ACC112 (cell line): ENCODE data around the gene CFAP119.
"Not testable (repeated sequence)": the region's sequence is repeated elsewhere in the genome, so short reads cannot be mapped to it uniquely, and the experiment has no call there.

Experiments
- H2AFZ ChIP-seq: fragments of 200-600 bp; sonication (generic); one replicate; pipeline ENCODE4 v1.6.0; 2017; ENCODE audit warnings: antibody characterized with exemption, low read length; ENCODE audit not compliant: unreplicated experiment
- H3K27ac ChIP-seq: fragments of 200-600 bp; sonication (generic); 2 replicates; pipeline ENCODE4 v1.5.1; 2014; ENCODE audit warnings: low read depth, mild to moderate bottlenecking, antibody characterized with exemption, low read length, moderate library complexity
- H3K27me3 ChIP-seq: fragments of 200-600 bp; sonication (generic); 2 replicates; pipeline ENCODE4 v1.6.1; 2014; ENCODE audit warnings: mild to moderate bottlenecking, antibody characterized with exemption, low read length, moderate library complexity, mixed read lengths; ENCODE audit not compliant: insufficient read depth
- H3K36me3 ChIP-seq: fragments of 200-600 bp; sonication (generic); 2 replicates; pipeline ENCODE4 v1.6.1; 2016; ENCODE audit warnings: mild to moderate bottlenecking, antibody characterized with exemption, low read length, moderate library complexity, mixed read lengths; ENCODE audit not compliant: insufficient read depth
- H3K4me1 ChIP-seq: fragments of 200-600 bp; sonication (generic); one replicate; pipeline ENCODE4 v1.6.1; 2016; ENCODE audit warnings: low read length, mixed read lengths; ENCODE audit not compliant: insufficient read depth, unreplicated experiment, control insufficient read depth
- H3K4me3 ChIP-seq: fragments of 200-600 bp; sonication (generic); 2 replicates; pipeline ENCODE4 v1.5.1; 2014; ENCODE audit warnings: mild to moderate bottlenecking, low read depth, low read length
- H3K79me2 ChIP-seq: fragments of 200-600 bp; sonication (generic); one replicate; pipeline ENCODE4 v1.6.0; 2016; ENCODE audit warnings: low read length; ENCODE audit not compliant: control insufficient read depth, unreplicated experiment, insufficient read depth

The CFAP119 gene

DNA sequence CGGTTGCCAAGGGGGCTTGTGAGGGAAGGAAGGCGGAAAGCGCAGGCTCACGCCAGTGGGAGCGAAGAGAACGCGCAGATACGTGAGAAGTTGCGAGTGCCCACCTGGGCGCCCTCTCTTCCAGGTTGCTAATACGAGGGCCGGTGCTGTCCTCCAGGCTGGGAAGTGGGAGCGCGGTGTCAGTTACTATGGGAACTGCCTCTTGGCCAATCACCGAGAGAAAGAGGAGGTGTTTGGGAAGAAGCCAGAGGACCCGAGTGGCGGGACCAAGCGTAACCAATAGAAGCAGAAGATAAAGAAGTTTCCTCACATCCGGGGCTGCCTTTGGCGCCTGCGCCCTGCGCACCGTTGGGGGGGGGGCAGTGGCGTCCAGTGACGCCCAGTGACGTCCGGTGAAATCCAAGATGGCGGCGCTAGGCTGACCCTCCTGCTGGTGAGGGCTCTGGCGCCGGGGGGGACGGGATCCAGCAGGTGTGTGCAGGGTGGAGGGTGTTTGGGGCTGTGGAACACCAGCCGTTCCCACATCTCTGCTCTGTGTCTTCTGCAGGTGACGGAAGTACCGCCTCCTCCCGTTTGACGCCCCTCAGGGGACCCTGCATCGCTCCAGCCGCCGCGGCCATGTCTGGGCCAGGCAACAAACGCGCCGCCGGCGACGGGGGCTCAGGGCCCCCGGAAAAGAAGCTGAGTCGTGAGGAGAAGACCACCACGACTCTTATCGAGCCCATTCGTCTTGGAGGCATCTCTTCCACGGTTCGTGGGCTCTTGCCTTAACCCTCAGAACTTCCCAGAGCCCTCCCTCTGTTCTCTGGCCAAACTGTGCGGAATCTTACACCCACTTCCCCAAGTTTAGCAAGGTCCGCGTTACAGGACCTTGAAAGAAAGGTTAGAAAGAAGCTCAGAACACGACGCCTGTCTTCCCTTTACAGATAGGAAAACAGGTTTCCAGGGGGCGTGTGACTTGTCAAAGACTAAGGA lies at the start of gene CFAP119, which contains the start of gene RNF40:
Gene CFAP119, minus strand, starts transcription at position 135 of the 975 bp plus-strand sequence. CDS start 314 bp downstream, outside the sequence.
Gene RNF40, plus strand, starts transcription at position 395 of the 975 bp plus-strand sequence. Its CDS starts 224 bp downstream, at position 619.
- Histone ChIP-seq H3K27ac (peak within 1 kb of the TSS; percentile 58), H3K4me3 (peak within 1 kb of the TSS; percentile 99), H3K79me2 (peaks cover 22% of the 10 kb centered on the region), H2AFZ (peak within 1 kb of the TSS; percentile 95), H3K27me3 (no peaks in the 10 kb centered on the region), H3K4me1 (peaks cover 10% of the 10 kb centered on the region), H3K36me3 (peaks cover 18% of the 10 kb centered on the region; the same call in 1 of the 2 replicates)

DNA sequence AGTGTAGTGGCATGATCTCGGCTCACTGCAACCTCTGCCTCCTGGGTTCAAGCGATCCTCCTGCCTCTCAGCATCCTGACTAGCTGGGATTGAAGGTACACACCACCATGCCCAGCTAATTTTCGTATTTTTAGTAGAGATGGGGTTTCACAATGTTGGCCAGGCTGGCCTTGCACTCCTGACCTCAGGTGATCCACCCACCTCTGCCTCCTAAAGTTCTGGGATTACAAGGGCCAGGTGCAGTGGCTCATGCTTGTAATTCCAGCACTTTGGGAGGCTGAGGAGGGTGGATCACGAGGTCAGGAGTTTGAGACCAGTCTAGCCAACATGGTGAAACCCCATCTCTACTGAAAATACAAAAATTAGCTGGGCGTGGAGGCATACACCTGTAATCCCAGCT lies 47.8 kb upstream of the CFAP119 start:
- H3K79me2 ChIP-seq, H3K4me1 ChIP-seq, H3K36me3 ChIP-seq, H3K4me3 ChIP-seq, H3K27me3 ChIP-seq, H3K27ac ChIP-seq, H2AFZ ChIP-seq: not testable (repeated sequence)

DNA sequence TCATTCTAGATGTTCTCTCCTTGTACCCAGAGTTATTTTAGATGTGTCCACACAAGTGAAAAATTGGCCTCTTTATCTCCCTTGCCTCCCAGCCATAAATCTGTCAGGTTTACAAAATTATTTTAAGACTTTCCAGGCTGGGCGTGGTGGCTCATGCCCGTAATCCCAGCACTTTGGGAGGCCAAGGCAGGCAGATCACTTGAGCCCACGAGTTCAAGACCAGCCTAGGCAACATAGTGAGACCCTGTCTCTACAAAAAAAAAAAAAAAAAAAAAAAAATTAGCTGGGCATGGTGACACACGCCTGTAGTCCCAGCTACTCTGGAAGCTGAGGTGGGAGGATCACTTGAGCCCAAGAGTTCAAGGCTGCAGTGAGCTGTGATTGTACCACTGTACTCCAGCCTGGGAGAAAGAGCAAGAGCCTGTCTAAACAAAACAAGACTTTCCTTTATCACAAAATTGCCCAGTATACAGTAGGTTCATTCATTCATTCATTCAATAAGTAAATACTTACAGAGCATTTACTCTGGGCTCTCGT lies 47.1 kb upstream of the CFAP119 start:
- not testable (repeated sequence) for H3K4me1 ChIP-seq, H3K4me3 ChIP-seq, H3K36me3 ChIP-seq, H3K79me2 ChIP-seq, H3K27me3 ChIP-seq, H2AFZ ChIP-seq, H3K27ac ChIP-seq

DNA sequence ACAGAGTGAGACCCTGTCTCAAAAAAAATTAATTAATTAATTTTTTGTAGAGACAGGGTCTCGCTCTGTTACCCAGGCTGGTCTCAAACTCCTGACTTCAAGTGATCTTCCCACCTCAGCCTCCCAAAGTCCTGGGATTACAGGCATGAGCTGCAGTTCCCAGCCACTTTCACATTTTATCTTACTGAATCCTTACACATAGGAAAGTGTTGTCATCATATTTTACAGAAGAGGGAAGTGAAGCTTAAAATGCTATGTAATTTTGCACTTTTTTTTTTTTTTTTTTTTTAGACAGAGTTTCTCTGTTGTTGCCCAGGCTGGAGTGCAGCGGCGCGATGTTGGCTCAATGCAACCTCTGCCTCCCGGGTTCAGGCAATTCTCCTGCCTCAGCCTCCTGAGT lies 46.3 kb upstream of the CFAP119 start:
- peaks cover 5% of the 10 kb centered on the region for H3K4me1 ChIP-seq

DNA sequence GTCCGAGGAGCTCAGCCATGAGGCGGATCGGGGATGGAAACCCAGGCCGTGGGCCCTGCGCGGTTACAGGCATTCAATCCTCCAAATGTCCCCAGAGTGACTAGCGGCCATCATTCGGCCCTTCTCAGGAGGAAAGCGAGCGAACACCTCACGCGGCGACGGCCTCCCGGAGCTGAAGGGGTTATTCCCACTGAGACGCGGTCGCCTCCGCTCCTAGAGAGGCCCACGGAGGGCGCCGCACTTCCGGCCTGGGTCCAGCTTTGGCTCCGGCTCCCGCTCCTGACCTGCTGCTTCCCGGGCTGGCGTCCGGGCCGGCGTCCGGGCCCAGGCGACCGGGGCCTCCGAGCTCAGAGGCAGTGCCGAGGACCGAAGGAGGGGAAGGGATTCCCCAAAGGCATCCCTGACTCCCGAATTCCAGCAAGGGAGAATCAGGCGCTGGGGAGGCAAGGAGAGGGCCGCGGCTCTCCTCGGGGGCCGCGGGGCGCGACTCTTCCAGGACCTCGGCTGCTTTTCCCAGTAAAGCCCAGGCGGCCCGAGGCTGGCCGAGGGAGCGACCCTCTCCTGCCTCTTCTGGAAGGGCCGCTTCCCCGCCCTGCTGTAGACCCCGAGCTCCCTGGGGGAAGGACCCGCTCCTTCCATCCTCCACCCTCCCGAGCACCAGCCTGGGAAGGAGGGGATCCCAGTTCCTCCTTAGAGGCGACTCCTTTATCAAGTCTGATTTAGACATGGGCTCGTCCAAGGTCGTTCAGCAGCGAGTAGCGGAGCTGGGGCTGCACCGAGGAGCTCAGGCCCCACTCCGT lies 43.7 kb upstream of the CFAP119 start:
- Histone ChIP-seq H3K36me3 (no peaks in the 10 kb centered on the region), H3K27me3 (no peaks in the 10 kb centered on the region), H3K27ac (peak overlapping the region; percentile 59), H3K4me1 (peaks cover 5% of the 10 kb centered on the region), H3K79me2 (no peaks in the 10 kb centered on the region), H3K4me3 (peak overlapping the region; percentile 88), H2AFZ (peak overlapping the region; percentile 92)

More for the DNA sequence above, 46.3 kb upstream of the CFAP119 start:
- Histone ChIP-seq H3K27ac (no peak overlapping the region), H2AFZ (no peak overlapping the region), H3K36me3 (no peaks in the 10 kb centered on the region), H3K4me3 (no peak overlapping the region), H3K79me2 (no peaks in the 10 kb centered on the region), H3K27me3 (no peaks in the 10 kb centered on the region)

DNA sequence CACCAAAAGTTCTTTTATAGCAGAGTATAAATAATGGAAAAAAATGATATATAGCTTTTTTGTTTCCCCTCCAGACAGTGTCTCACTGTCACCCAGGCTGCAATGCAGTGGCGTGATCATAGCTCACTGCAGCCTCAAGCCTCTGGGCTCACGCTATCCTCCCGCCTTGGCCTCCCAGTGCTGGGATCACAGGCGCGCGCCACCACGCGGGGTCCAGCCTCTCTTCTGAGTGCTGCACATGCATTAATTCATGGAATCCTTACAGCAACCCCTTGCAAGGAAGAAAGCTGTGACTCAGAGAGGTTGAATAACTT lies 43.2 kb upstream of the CFAP119 start:
- H3K4me1 ChIP-seq, result peaks cover 5% of the 10 kb centered on the region
- H2AFZ ChIP-seq, result peak overlapping the region; percentile 92
- no peaks in the 10 kb centered on the region for H3K27me3 ChIP-seq
- no peaks in the 10 kb centered on the region for H3K79me2 ChIP-seq
- no peak overlapping the region; the same call in 1 of the 2 replicates for H3K27ac ChIP-seq
- H3K4me3 ChIP-seq, result peak overlapping the region; percentile 88
- H3K36me3 ChIP-seq, result no peaks in the 10 kb centered on the region

DNA sequence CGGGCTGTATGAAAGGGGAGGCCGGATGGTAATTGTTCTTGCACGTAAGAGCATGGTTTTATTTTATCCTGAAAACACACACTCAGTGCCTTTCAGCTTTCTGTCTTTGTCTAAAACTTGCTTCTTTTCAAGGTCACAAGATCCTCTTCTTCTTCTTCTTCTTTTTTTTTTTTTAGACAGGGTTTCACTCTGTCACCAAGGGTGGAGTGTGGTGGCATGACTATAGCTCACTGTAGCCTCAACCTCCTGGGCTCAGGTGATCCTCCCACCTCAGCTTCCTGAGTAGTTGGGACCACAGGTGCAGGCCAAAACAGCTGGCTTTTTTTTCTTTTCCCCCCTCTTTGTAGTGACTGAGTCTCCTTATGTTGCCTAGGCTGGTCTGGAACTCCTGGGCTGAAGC lies 41.1 kb upstream of the CFAP119 start:
- H3K36me3 ChIP-seq, result no peaks in the 10 kb centered on the region
- peaks cover 5% of the 10 kb centered on the region for H3K4me1 ChIP-seq
- H3K27ac ChIP-seq, result no peak overlapping the region
- H2AFZ ChIP-seq, result no peak overlapping the region
- no peak overlapping the region for H3K4me3 ChIP-seq
- no peaks in the 10 kb centered on the region for H3K79me2 ChIP-seq
- H3K27me3 ChIP-seq, result no peaks in the 10 kb centered on the region

DNA sequence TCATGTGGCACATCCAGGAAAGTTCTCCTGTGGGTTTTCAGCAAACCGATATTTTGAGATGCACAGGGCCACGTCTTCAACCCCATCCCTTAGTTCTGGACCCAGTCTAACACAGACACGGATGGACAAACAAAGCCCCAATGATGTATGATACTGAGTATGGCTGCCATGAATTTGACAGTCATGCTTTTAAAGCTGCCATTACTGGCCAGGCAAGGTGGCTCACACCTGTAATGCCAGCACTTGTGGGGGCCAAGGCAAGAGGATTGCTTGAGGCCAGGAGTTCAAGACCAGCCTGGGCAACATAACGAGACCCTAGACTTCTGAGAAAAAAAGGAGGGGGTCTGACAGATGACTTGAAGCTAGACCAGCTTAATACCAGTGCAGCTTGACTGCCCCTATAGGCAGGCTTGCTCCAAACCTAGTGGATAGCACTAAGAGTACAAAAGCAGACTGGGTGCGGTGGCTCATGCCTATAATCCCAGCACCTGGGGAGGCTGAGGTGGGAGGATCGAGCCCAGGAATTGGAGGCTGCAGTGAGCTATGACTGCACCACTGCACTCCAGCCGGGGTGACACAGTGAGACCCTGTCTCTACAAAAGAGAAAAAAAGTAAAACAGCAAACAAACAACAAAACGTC lies 35.9 kb upstream of the CFAP119 start:
- Histone ChIP-seq H2AFZ (no peak overlapping the region), H3K27me3 (no peaks in the 10 kb centered on the region), H3K79me2 (no peaks in the 10 kb centered on the region), H3K27ac (no peak overlapping the region), H3K36me3 (no peaks in the 10 kb centered on the region), H3K4me3 (no peak overlapping the region), H3K4me1 (no peaks in the 10 kb centered on the region)

DNA sequence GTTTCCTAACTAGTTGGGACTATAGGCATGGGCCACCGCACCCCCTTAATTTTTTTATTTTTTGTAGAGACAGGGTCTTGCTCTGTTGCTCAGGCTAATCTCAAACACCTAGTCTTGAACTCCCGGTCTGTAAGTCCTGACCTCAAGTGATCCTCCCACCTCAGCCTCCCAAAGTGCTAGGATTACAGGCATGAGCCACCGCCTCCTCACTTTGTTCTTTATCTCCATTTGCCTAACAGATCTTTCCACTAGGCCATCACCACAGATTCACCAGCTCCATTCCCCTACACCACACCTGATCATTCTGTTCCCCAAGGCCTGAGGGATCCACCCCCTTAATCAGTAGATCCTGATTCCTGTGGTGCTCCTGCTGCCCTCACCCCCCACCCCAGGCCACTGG lies 32.8 kb upstream of the CFAP119 start:
- H3K27ac ChIP-seq, result no peak overlapping the region
- no peak overlapping the region for H3K4me3 ChIP-seq
- H3K4me1 ChIP-seq, result no peaks in the 10 kb centered on the region
- no peak overlapping the region for H2AFZ ChIP-seq
- H3K27me3 ChIP-seq, result no peaks in the 10 kb centered on the region
- H3K36me3 ChIP-seq, result no peaks in the 10 kb centered on the region
- H3K79me2 ChIP-seq, result no peaks in the 10 kb centered on the region

DNA sequence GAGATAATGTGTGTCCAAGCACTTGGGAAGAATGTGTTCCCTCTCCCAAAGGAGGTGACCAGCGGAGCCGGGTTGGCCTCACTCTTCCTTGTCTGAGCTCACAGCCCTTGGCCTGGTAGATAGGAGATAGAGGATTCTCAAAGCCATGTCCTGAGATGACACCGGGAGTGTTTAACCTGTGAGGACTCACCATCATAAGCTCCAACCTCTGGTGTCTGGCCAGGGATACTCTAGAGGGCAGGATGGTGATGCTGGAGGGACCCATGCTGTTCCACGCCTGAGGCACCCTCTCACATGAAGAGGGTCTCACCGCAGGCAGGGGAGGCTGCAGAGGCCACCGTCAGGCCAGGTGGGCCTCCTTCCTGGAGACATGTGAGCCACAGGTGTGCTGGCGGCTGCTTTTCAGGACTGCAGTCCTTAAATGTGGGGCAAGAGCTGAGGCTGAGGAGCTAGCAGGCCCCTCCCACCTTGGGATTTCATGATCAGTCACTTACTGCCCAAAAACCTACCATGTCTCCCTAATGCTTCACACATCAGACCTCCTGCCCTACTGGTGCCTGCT lies 31.7 kb upstream of the CFAP119 start:
- H3K4me1 ChIP-seq, result no peaks in the 10 kb centered on the region
- H3K79me2 ChIP-seq, result no peaks in the 10 kb centered on the region
- no peak overlapping the region for H3K27ac ChIP-seq
- no peaks in the 10 kb centered on the region for H3K27me3 ChIP-seq
- no peak overlapping the region for H2AFZ ChIP-seq
- H3K4me3 ChIP-seq, result no peak overlapping the region
- no peaks in the 10 kb centered on the region for H3K36me3 ChIP-seq
